PFSK-1 (cell line): ENCODE results near the gene WDR7.

Experiments used
- FOXP2 ChIP-seq: optimal IDR thresholded peaks from 2 replicates; pipeline ENCODE3; 2011; ENCODE audit warnings: borderline replicate concordance, control low read depth, inconsistent platforms; ENCODE audit not compliant: insufficient read depth; ENCODE audit errors: extremely low read length, extremely low read depth
- POLR2AphosphoS5 ChIP-seq: IDR thresholded peaks from 2 replicates; pipeline ENCODE4 v1.6.1; 2012; ENCODE audit warnings: low read depth, mild to moderate bottlenecking, control low read depth, low read length, moderate library complexity
- TAF1 ChIP-seq: IDR thresholded peaks from 2 replicates; pipeline ENCODE4 v1.6.1; 2012; ENCODE audit warnings: low read length, control low read depth, borderline replicate concordance; ENCODE audit not compliant: insufficient read depth
- TF ChIP-seq, protein P1 (sequence below), 2 experiments: IDR thresholded peaks; 2 replicates each; pipeline versions ENCODE4 v1.6.1 to v1.8.0; 2011 to 2012; ENCODE audit warnings: low read depth in 2 of 2, low read length in 2 of 2, control low read depth in 1 of 2, inconsistent platforms in 1 of 2, mild to moderate bottlenecking in 1 of 2, moderate library complexity in 1 of 2; ENCODE audit not compliant: insufficient read depth in 1 of 2

GRCh38 chr18:57083485-57083884 is 432.3 kb downstream of the WDR7 start:
- TF ChIP-seq TAF1 (no peak), POLR2AphosphoS5 (no peak), FOXP2 (no peak)
- TF ChIP-seq, protein P1, sequence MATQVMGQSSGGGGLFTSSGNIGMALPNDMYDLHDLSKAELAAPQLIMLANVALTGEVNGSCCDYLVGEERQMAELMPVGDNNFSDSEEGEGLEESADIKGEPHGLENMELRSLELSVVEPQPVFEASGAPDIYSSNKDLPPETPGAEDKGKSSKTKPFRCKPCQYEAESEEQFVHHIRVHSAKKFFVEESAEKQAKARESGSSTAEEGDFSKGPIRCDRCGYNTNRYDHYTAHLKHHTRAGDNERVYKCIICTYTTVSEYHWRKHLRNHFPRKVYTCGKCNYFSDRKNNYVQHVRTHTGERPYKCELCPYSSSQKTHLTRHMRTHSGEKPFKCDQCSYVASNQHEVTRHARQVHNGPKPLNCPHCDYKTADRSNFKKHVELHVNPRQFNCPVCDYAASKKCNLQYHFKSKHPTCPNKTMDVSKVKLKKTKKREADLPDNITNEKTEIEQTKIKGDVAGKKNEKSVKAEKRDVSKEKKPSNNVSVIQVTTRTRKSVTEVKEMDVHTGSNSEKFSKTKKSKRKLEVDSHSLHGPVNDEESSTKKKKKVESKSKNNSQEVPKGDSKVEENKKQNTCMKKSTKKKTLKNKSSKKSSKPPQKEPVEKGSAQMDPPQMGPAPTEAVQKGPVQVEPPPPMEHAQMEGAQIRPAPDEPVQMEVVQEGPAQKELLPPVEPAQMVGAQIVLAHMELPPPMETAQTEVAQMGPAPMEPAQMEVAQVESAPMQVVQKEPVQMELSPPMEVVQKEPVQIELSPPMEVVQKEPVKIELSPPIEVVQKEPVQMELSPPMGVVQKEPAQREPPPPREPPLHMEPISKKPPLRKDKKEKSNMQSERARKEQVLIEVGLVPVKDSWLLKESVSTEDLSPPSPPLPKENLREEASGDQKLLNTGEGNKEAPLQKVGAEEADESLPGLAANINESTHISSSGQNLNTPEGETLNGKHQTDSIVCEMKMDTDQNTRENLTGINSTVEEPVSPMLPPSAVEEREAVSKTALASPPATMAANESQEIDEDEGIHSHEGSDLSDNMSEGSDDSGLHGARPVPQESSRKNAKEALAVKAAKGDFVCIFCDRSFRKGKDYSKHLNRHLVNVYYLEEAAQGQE (IDR thresholded peaks at IDR 0.05; ENCODE audit: insufficient read depth in 1 of 2, low read depth in 2 of 2, low read length in 2 of 2) = no peak
